Endothelial cell of umbilical vein (primary cell): ENCODE data around the gene ACAT2. TPM values are rescaled to one million over a fixed set of nuclear protein-coding genes. Genes with fewer than 3 reads are reported as not detected.

Experiments used
- BruUV-seq: library from RNA; stranded (reverse); fragments of 400-500 nt; replicated peaks from 2 replicates; lab custom pipeline; 2021; lab: Mats Ljungman, UMichigan
- CTCF ChIA-PET: fragments of 300-600, 350-600 bp; sonication (Branson Sonifier 250); formaldehyde crosslinking; loops from one replicate; lab custom pipeline; 2021; ENCODE audit warnings: antibody characterized with exemption, inconsistent platforms; lab: Charles Lee
- POLR2A ChIA-PET: fragments of 300-600, 350-600 bp; sonication (Branson Sonifier 250); formaldehyde crosslinking; loops from one replicate; lab custom pipeline; 2021; ENCODE audit warnings: antibody characterized with exemption, inconsistent platforms; lab: Charles Lee
- DNase-seq: peaks from one replicate; pipeline ENCODE4 v3.0.0-alpha.2; 2011; ENCODE audit warnings: low read depth, low spot score
- FAIRE-seq: peaks from 2 replicates; lab custom pipeline; 2011; peaks lifted over from hg19 to GRCh38; lab: Jason Lieb, UNC
- H2AFZ ChIP-seq: 2 replicates; pipeline ENCODE4 v1.6.0; 2012; ENCODE audit warnings: low read depth, low read length, control low read depth, inconsistent platforms
- H3K27ac ChIP-seq: 2 replicates; pipeline ENCODE4 v1.5.1; 2011; ENCODE audit warnings: low read depth, mild to moderate bottlenecking, control low read depth, low read length, moderate library complexity; ENCODE audit not compliant: insufficient read depth
- H3K27me3 ChIP-seq, 2 experiments: 2 replicates each; pipeline versions ENCODE4 v1.6.0 to v1.6.1; 2011; ENCODE audit warnings: low read length in 2 of 2, mixed read lengths in 1 of 2; ENCODE audit not compliant: control insufficient read depth in 2 of 2, insufficient read depth in 2 of 2
- H3K36me3 ChIP-seq, 2 experiments: 2 replicates in 1 of 2; 3 replicates in 1 of 2; pipeline ENCODE4 v1.5.1; 2011; ENCODE audit warnings: low read length in 2 of 2, mild to moderate bottlenecking in 1 of 2, moderate library complexity in 1 of 2; ENCODE audit not compliant: control insufficient read depth in 2 of 2, insufficient read depth in 2 of 2; ENCODE audit errors: extremely low read depth in 1 of 2
- H3K4me1 ChIP-seq: 3 replicates; pipeline ENCODE4 v1.5.1; 2011; ENCODE audit warnings: mild to moderate bottlenecking, low read length; ENCODE audit not compliant: control insufficient read depth, insufficient read depth; ENCODE audit errors: extremely low read depth
- H3K4me2 ChIP-seq: 2 replicates; pipeline ENCODE4 v1.6.1; 2011; ENCODE audit warnings: low read length, control low read depth, mixed read lengths; ENCODE audit not compliant: insufficient read depth
- H3K4me3 ChIP-seq, 3 experiments: fragments of 200-600 bp in 1 of 3; sonication (generic), shearing (Covaris generic) in 1 of 3; replicated peaks in 1 of 3; 2 replicates each; pipeline ENCODE4 v1.5.1; 2011 to 2016; ENCODE audit warnings: control low read depth in 3 of 3, low read length in 3 of 3, mild to moderate bottlenecking in 2 of 3, inconsistent platforms in 1 of 3, low read depth in 1 of 3, moderate library complexity in 1 of 3; ENCODE audit not compliant: insufficient read depth in 1 of 3
- H3K79me2 ChIP-seq: 2 replicates; pipeline ENCODE4 v1.6.0; 2012; ENCODE audit warnings: low read length, inconsistent platforms; ENCODE audit not compliant: control insufficient read depth, insufficient read depth
- H3K9ac ChIP-seq: replicated peaks from 2 replicates; pipeline ENCODE3; 2011; ENCODE audit warnings: low read length, control low read depth; ENCODE audit not compliant: insufficient read depth; ENCODE audit errors: extremely low read depth
- H3K9me1 ChIP-seq: replicated peaks from 3 replicates; pipeline ENCODE4 v1.6.0; 2011; ENCODE audit warnings: mild to moderate bottlenecking, low read length; ENCODE audit not compliant: control insufficient read depth, insufficient read depth; ENCODE audit errors: extremely low read depth
- H3K9me3 ChIP-seq: replicated peaks from 2 replicates; pipeline ENCODE4 v1.5.1; 2012; ENCODE audit warnings: low read length, inconsistent platforms; ENCODE audit not compliant: control insufficient read depth, insufficient read depth
- H4K20me1 ChIP-seq: replicated peaks from 2 replicates; pipeline ENCODE3; 2011; ENCODE audit warnings: mild to moderate bottlenecking, low read length; ENCODE audit not compliant: control insufficient read depth, insufficient read depth; ENCODE audit errors: extremely low read depth
- EZH2 ChIP-seq: IDR thresholded peaks from 2 replicates; pipeline ENCODE4 v1.6.1; 2012; ENCODE audit warnings: borderline replicate concordance, low read depth, mild to moderate bottlenecking, moderate library complexity, low read length, inconsistent platforms; ENCODE audit not compliant: severe bottlenecking
- FOS ChIP-seq: IDR thresholded peaks from 2 replicates; pipeline ENCODE4 v1.6.1; 2011; ENCODE audit warnings: mild to moderate bottlenecking, low read length, moderate library complexity, borderline replicate concordance; ENCODE audit not compliant: insufficient read depth
- GATA2 ChIP-seq: IDR thresholded peaks from 2 replicates; pipeline ENCODE4 v1.7.0; 2011; ENCODE audit warnings: low read depth, mild to moderate bottlenecking, moderate library complexity, mixed read lengths, low read length; ENCODE audit not compliant: insufficient read length, insufficient read depth
- JUN ChIP-seq: IDR thresholded peaks from 2 replicates; pipeline ENCODE4 v1.6.1; 2011; ENCODE audit warnings: borderline replicate concordance, low read depth; ENCODE audit not compliant: insufficient read length, insufficient read depth
- MAX ChIP-seq: IDR thresholded peaks from 2 replicates; pipeline ENCODE4 v1.6.1; 2011; ENCODE audit not compliant: insufficient read depth, insufficient read length
- MYC ChIP-seq: IDR thresholded peaks from one replicate; pipeline ENCODE4 v1.6.1; 2011; ENCODE audit warnings: mild to moderate bottlenecking, low read depth, low read length
- POLR2A ChIP-seq: IDR thresholded peaks from 2 replicates; pipeline ENCODE4 v1.6.1; 2012; ENCODE audit warnings: low read depth, mild to moderate bottlenecking, control low read depth, low read length
- POLR2AphosphoS5 ChIP-seq: IDR thresholded peaks from 2 replicates; pipeline ENCODE4 v1.6.1; 2012; ENCODE audit warnings: low read depth, mild to moderate bottlenecking, control low read depth, low read length, moderate library complexity; ENCODE audit not compliant: insufficient read depth
- dilution Hi-C: fragments of 300-500 bp; cut with MboI; formaldehyde crosslinking; loops from one replicate; pipeline ENCODE4 v1.15.0; 2019; ENCODE audit warnings: low sequenced_read_pairs; ENCODE audit not compliant: extremely low pct_ligation_motif_present
- intact Hi-C: fragments of 100-400 bp; cut with micrococcal nuclease; formaldehyde crosslinking; loops from one replicate; pipeline ENCODE4 v1.10.0; 2022
- polyA plus RNA-seq, 4 experiments: library from polyadenylated mRNA; depleted of rRNA in 3 of 4; stranded (reverse) in 3 of 4; unstranded in 1 of 4; fragments of >200 nt; gene quantifications; 2 replicates each; pipeline versions ENCODE4 v1.2.1 to v1.2.3, GENCODE V29; 2011 to 2012; ENCODE audit warnings: missing spikeins in 1 of 4
- total RNA-seq: library from RNA; stranded (reverse); gene quantifications from 2 replicates; pipeline ENCODE4 v1.2.3, GENCODE V29; 2021
- TF ChIP-seq, protein P1 (sequence below), 2 donors: IDR thresholded peaks; 1 replicate in 1 of 2; 2 replicates in 1 of 2; pipeline ENCODE4 v1.5.1; 2011; ENCODE audit warnings: low read length in 2 of 2, mild to moderate bottlenecking in 2 of 2, moderate library complexity in 2 of 2, control low read depth in 1 of 2, inconsistent platforms in 1 of 2, low read depth in 1 of 2; ENCODE audit not compliant: insufficient read depth in 1 of 2; ENCODE audit errors: extremely low read depth in 1 of 2

The ACAT2 gene
- total and polyA plus RNA-seq, 2 donors (not counting 3 experiments of a cell fraction or from before 2014, with no cell fraction given): 44.6 to 114 TPM

GRCh38 chr6:159728531-159728964 is 33.3 kb upstream of the ACAT2 start:
- H3K79me2 ChIP-seq: peaks cover 81% of the 10 kb centered on the region
- TF ChIP-seq JUN (no peak), GATA2 (no peak), EZH2 (no peak), MYC (no peak), POLR2AphosphoS5 (no peak), FOS (no peak), MAX (no peak), POLR2A (no peak)
- TF ChIP-seq, protein P1, sequence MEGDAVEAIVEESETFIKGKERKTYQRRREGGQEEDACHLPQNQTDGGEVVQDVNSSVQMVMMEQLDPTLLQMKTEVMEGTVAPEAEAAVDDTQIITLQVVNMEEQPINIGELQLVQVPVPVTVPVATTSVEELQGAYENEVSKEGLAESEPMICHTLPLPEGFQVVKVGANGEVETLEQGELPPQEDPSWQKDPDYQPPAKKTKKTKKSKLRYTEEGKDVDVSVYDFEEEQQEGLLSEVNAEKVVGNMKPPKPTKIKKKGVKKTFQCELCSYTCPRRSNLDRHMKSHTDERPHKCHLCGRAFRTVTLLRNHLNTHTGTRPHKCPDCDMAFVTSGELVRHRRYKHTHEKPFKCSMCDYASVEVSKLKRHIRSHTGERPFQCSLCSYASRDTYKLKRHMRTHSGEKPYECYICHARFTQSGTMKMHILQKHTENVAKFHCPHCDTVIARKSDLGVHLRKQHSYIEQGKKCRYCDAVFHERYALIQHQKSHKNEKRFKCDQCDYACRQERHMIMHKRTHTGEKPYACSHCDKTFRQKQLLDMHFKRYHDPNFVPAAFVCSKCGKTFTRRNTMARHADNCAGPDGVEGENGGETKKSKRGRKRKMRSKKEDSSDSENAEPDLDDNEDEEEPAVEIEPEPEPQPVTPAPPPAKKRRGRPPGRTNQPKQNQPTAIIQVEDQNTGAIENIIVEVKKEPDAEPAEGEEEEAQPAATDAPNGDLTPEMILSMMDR (IDR thresholded peaks at IDR 0.05; ENCODE audit: extremely low read depth in 1 of 2, insufficient read depth in 1 of 2, low read depth in 1 of 2, low read length in 2 of 2): no peak
- no TSS peak for BruUV-seq
- H3K27ac ChIP-seq: peak overlapping the region; percentile 93
- no peaks in the 10 kb centered on the region for H3K36me3 ChIP-seq
- dilution Hi-C loops: no loop called here
- peaks cover 20% of the 10 kb centered on the region for H4K20me1 ChIP-seq
- no peaks in the 10 kb centered on the region for H3K9me1 ChIP-seq
- no peak overlapping the region for H2AFZ ChIP-seq
- peak; percentile 28 for FAIRE-seq
- H3K9me3 ChIP-seq: no peaks in the 10 kb centered on the region
- CTCF ChIA-PET: interaction anchor here (1.1 to 2.8 kb wide), 5 partner anchors 10 to 559 kb away, joined by 3 to 12 read pairs (median 4); partner anchors contain the start of gene FNDC1
- H3K4me3 ChIP-seq: peak overlapping the region; percentile 83 to 100 (median 89)
- peak overlapping the region; percentile 99 for H3K4me2 ChIP-seq
- H3K4me1 ChIP-seq: peaks cover 21% of the 10 kb centered on the region
- H3K27me3 ChIP-seq: no peaks in the 10 kb centered on the region
- POLR2A ChIA-PET: interaction anchor here (2.5 to 3.3 kb wide), 2 partner anchors 37 to 62 kb away, joined by 18 to 21 read pairs; partner anchors contain the start of genes MRPL18 and TCP1
- peak overlapping the region; percentile 98 for H3K9ac ChIP-seq
- intact Hi-C loops: no loop called here
- no peak for DNase-seq
